NCI-H1694 treated with DMSO at 0.1 percent for 48 hours (cell line): ENCODE measurements around the gene LAMTOR2.

Source experiments
- DNase-seq: peaks from one replicate; lab custom pipeline; 2025; lab: John Stamatoyannopoulos, UW

The LAMTOR2 gene

GRCh38 chr1:156076609-156077429, 22.2 kb downstream of the LAMTOR2 start:
- DNase-seq = no peak

GRCh38 chr1:156077430-156077760, 22.8 kb downstream of the LAMTOR2 start:
- DNase-seq = no peak

GRCh38 chr1:156078728-156079127, 24.1 kb downstream of the LAMTOR2 start:
- no peak for DNase-seq

GRCh38 chr1:156079762-156080161, 25.2 kb downstream of the LAMTOR2 start:
- DNase-seq = no peak

GRCh38 chr1:156080241-156080862, 25.8 kb downstream of the LAMTOR2 start:
- no peak for DNase-seq

GRCh38 chr1:156080863-156081179, 26.2 kb downstream of the LAMTOR2 start:
- DNase-seq = no peak

GRCh38 chr1:156081180-156081916, 26.8 kb downstream of the LAMTOR2 start:
- DNase-seq = no peak

- DNase-seq = peak; percentile 23
Observed at GRCh38 chr1:156081917-156082308, 27.3 kb downstream of the LAMTOR2 start.

GRCh38 chr1:156082309-156083091, 27.9 kb downstream of the LAMTOR2 start, which contains the start of gene MEX3A:
MEX3A (minus strand) TSS chr1:156082465; CDS start chr1:156081998, 467 bp downstream.
- peak; percentile 83 for DNase-seq

- DNase-seq = no peak
Observed at GRCh38 chr1:156083800-156084790, 29.5 kb downstream of the LAMTOR2 start.

- no peak for DNase-seq
Observed at GRCh38 chr1:156086256-156086662, 31.7 kb downstream of the LAMTOR2 start.

- DNase-seq = no peak
Observed at GRCh38 chr1:156089704-156090103, 35.1 kb downstream of the LAMTOR2 start.

- peak; percentile 46 for DNase-seq
Observed at GRCh38 chr1:156090138-156090839, 35.7 kb downstream of the LAMTOR2 start.

- peak; percentile 86 for DNase-seq
Observed at GRCh38 chr1:156090840-156091188, 36.2 kb downstream of the LAMTOR2 start.

- no peak for DNase-seq
Observed at GRCh38 chr1:156091610-156092009, 37.0 kb downstream of the LAMTOR2 start.

GRCh38 chr1:156095906-156096508, 41.4 kb downstream of the LAMTOR2 start:
- DNase-seq = no peak

- peak; percentile 85 for DNase-seq
Observed at GRCh38 chr1:156096640-156097391, 42.2 kb downstream of the LAMTOR2 start.

- no peak for DNase-seq
Observed at GRCh38 chr1:156097499-156098178, 43.1 kb downstream of the LAMTOR2 start.

- no peak for DNase-seq
Observed at GRCh38 chr1:156098784-156099183, 44.2 kb downstream of the LAMTOR2 start.
